OCI-LY1 (cell line): ENCODE data around the gene ITIH3.

Source experiments
- CTCF ChIP-seq: fragments of 200-600 bp; sonication (generic), shearing (Covaris generic); IDR thresholded peaks from 2 replicates; pipeline ENCODE4 v1.5.1; 2017; ENCODE audit warnings: mild to moderate bottlenecking, antibody characterized with exemption, low read length, moderate library complexity, mixed read lengths
- EZH2 ChIP-seq: fragments of 200-600 bp; sonication (generic), shearing (Covaris generic); IDR thresholded peaks from 2 replicates; pipeline ENCODE4 v1.8.0; 2017; ENCODE audit warnings: borderline replicate concordance, mixed run types, mild to moderate bottlenecking, antibody characterized with exemption, low read length, moderate library complexity, mixed read lengths

GRCh38 chr3:52801839-52802238, 7.2 kb downstream of the ITIH3 start:
- TF ChIP-seq CTCF (no peak), EZH2 (no peak)
